ENCODE results near the gene CCDC142.

GRCh38 chr2:74531666-74532065 lies 48.9 kb upstream of the CCDC142 start:
- TF ChIP-seq, protein P1, sequence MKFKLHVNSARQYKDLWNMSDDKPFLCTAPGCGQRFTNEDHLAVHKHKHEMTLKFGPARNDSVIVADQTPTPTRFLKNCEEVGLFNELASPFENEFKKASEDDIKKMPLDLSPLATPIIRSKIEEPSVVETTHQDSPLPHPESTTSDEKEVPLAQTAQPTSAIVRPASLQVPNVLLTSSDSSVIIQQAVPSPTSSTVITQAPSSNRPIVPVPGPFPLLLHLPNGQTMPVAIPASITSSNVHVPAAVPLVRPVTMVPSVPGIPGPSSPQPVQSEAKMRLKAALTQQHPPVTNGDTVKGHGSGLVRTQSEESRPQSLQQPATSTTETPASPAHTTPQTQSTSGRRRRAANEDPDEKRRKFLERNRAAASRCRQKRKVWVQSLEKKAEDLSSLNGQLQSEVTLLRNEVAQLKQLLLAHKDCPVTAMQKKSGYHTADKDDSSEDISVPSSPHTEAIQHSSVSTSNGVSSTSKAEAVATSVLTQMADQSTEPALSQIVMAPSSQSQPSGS (CRISPR knock-in tag; IDR thresholded peaks at IDR 0.05), result no peak
- TF ChIP-seq NBN (IDR thresholded peaks at IDR 0.05; ENCODE audit: low read depth), result no peak
- no peak for TF ChIP-seq POLR2A (conservative IDR thresholded peaks at IDR 0.05)
- no peak for TF ChIP-seq CTCF (IDR thresholded peaks at IDR 0.05 in 2 of 3, conservative IDR thresholded peaks at IDR 0.05 in 1 of 3; ENCODE audit: insufficient read depth in 2 of 3, low read depth in 1 of 3, low read length in 3 of 3)
- TF ChIP-seq NFIC (IDR thresholded peaks at IDR 0.05), result no peak
- no peak for TF ChIP-seq IFI16 (CRISPR knock-in tag; IDR thresholded peaks at IDR 0.05)
- TF ChIP-seq, protein P2, sequence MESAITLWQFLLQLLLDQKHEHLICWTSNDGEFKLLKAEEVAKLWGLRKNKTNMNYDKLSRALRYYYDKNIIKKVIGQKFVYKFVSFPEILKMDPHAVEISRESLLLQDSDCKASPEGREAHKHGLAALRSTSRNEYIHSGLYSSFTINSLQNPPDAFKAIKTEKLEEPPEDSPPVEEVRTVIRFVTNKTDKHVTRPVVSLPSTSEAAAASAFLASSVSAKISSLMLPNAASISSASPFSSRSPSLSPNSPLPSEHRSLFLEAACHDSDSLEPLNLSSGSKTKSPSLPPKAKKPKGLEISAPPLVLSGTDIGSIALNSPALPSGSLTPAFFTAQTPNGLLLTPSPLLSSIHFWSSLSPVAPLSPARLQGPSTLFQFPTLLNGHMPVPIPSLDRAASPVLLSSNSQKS (CRISPR knock-in tag; IDR thresholded peaks at IDR 0.05), result no peak
- no peak for TF ChIP-seq ARHGAP35 (IDR thresholded peaks at IDR 0.05; ENCODE audit: partially characterized antibody)
- TF ChIP-seq ZHX1 (conservative IDR thresholded peaks at IDR 0.05; ENCODE audit: low read length), result no peak
- TF ChIP-seq CHAMP1 (IDR thresholded peaks at IDR 0.05), result no peak
- TF ChIP-seq E2F1 (CRISPR knock-in tag; IDR thresholded peaks at IDR 0.05), result no peak
- no peak for TF ChIP-seq ZNF133 (CRISPR knock-in tag; IDR thresholded peaks at IDR 0.05)
- TF ChIP-seq, protein P3, sequence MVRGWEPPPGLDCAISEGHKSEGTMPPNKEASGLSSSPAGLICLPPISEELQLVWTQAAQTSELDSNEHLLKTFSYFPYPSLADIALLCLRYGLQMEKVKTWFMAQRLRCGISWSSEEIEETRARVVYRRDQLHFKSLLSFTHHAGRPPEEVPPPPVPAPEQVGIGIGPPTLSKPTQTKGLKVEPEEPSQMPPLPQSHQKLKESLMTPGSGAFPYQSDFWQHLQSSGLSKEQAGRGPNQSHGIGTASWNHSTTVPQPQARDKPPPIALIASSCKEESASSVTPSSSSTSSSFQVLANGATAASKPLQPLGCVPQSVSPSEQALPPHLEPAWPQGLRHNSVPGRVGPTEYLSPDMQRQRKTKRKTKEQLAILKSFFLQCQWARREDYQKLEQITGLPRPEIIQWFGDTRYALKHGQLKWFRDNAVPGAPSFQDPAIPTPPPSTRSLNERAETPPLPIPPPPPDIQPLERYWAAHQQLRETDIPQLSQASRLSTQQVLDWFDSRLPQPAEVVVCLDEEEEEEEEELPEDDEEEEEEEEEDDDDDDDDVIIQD (CRISPR knock-in tag; IDR thresholded peaks at IDR 0.05), result no peak

Data from K562 (cell line).